ENCODE results near the gene SEC14L3. TPM values are rescaled to one million over a fixed set of nuclear protein-coding genes. Genes with fewer than 3 reads are reported as not detected.

The SEC14L3 gene
- total RNA-seq, 1 donor from 2014 or later = not detected

DNA sequence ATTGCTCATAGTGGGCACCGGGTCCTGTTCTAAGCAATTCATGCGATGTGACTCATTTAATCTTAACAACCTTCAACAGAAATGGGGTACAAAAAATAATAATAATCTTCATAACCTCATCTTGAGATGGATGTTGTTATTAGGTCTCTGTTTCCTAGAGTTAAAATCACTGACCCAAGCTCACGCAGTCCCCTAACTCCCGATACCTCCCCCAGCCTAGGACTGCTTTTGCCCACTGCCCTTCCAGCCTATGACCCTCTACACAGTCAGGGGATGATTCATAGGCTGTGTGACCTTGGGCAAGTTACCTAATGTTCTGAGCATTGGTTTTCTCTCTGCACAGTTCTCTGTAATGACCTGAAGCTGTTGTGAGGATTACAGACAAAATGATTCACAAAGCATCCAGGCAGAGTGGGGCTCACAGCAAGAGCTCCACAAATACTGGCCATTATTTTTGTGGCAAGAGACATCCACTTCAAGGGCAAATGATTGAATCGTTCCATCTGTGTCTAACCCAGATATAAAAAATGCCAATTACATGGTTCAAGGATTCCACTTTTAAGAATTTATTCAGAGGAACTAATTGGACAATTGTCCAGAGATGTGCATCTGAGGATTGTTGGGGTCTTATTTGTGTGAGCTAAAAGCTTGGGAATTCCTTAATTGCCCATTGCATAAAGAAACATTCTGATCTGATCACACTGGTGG, 26.2 kb downstream of the SEC14L3 start:
- no peak for DNase-seq (ENCODE audit: low read depth in 2 of 2)

DNA sequence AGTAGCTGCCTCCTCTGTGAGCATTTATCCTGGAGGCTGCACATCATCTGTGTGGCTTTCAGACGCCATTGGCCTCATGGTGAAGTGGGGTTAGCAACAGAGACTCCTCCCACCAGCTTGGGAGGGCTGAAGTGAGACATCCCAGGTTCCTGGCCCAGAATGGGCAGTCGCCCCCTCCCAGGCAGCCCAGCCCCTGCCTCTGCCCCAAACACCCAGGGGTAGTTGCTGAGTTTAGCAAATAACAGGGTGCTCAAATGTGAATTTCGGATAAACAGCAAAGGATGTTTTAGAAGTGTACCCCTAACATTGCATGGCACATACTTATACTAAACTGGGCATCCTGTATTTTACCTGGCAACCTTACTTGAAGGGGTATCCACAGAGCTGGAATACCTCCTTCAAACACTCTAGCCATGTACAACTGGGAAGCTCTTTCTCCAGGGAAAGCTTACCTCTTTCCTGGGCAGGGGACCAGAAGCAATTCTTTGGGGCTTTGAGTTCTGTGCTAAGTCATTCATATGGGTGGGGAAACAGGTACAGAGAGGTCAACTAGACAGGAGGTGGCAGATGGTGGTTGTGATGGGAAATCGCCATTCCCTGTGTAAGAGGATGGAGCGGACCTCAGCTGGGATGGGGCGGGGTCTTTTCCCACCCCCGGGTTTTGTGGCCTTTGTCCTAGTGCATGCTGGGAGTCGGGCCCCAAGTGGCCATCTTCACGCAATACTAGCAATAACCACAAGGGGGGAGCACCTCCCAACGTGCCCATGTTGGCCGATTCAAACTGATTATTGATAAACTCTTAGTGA, 27.0 kb downstream of the SEC14L3 start:
- DNase-seq (ENCODE audit: low read depth in 2 of 2) = peak; percentile 61 to 73

GRCh38 chr22:30441088-30441487, 30.7 kb downstream of the SEC14L3 start:
- no peak for DNase-seq (ENCODE audit: low read depth in 2 of 2)

GRCh38 chr22:30439836-30440235, 32.0 kb downstream of the SEC14L3 start:
- DNase-seq (ENCODE audit: low read depth in 2 of 2) = no peak

- DNase-seq (ENCODE audit: low read depth in 2 of 2) = no peak
Observed at GRCh38 chr22:30439226-30439625, 32.6 kb downstream of the SEC14L3 start.

GRCh38 chr22:30438559-30438958, 33.3 kb downstream of the SEC14L3 start:
- no peak for DNase-seq (ENCODE audit: low read depth in 2 of 2)

GRCh38 chr22:30436196-30436595, 35.6 kb downstream of the SEC14L3 start:
- no peak for DNase-seq (ENCODE audit: low read depth in 2 of 2)

DNA sequence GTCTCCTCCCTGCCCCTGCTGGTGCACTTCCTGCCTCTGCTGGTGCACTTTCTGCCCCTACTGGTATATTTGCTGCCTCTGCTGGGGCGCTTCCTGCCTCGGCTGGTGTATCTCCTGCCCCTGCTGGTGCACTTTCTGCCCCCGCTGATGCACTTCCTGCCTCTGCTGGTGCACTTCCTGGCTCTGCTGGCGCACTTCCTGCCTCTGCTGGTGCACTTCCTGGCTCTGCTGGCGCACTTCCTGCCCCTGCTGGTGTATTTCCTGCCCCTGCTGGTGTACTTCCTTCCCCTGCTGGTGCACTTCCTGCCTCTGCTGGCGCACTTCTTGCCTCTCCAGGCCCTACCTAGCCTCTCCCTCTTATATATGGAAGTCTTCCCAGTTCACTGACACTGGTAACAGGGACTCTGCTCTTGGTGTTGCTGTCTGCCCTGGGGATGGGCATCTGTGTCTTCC, 36.1 kb downstream of the SEC14L3 start:
- peak in 1 of 2 donors; percentile 68 for DNase-seq (ENCODE audit: low read depth in 2 of 2)

DNA sequence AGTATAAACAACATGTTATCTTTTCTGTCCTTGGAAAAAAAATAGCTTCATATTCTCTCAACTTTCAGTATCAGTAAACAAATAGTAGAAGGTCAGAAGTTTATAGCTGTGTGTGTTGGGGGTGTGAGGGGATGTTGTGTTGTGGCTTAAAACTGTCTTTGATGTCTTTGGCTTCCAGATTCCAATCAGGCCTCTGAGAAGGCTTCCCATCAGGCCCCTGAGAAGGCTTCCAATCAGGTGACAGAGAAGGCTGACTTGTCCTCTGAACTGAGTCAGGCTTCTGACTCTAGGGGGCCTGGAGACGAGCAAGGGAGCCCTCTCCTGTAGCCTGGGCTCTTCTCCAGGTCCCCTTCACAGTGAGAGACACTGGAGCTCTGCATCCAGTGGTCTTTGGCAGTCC, 37.0 kb downstream of the SEC14L3 start:
- DNase-seq (ENCODE audit: low read depth in 2 of 2) = no peak

DNA sequence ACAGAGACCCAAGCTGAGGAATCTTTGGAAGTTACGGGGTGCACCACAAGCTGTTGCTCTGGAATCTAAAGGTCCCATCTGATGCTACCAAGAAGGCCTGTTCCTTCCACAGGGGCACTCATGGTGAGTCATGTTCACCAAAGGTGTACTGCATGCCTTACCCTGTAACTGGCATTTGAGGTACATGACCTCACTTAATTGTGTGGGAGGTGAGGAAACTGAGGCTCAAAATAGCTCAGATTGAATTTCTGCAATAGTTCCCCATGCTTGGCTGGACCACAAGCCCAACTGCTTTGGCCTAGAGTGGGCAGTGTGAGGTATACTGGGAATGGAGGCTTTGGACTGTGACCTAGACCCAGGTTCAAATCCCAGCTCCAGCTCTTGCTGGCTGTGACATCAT, 38.0 kb downstream of the SEC14L3 start:
- DNase-seq (ENCODE audit: low read depth in 2 of 2) = no peak

DNA sequence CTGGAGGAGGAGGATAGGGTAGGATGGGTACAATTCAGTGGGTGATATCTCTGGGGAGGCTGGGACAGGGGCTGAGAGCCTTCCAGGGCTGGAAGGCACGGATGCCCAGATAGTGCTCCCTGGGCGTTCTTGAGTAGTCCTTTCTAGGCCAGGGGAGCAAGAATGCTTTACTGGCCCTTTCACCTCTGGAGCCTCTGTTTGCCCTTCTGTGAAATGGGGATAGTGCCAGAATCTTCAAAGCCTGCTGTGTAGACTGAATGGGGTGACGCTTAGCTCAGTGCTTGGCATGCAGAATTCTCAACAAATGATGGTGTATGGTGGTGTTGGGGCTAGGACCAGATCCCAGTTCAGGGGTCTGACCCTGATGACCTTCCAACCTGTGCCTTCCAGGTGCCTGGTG, 38.6 kb downstream of the SEC14L3 start:
- no peak for DNase-seq (ENCODE audit: low read depth in 2 of 2)

GRCh38 chr22:30432520-30432919, 39.3 kb downstream of the SEC14L3 start:
- no peak for DNase-seq (ENCODE audit: low read depth in 2 of 2)

- DNase-seq (ENCODE audit: low read depth in 2 of 2) = no peak
Observed at GRCh38 chr22:30432096-30432495, 39.7 kb downstream of the SEC14L3 start.

GRCh38 chr22:30430933-30431332, 40.9 kb downstream of the SEC14L3 start:
- DNase-seq (ENCODE audit: low read depth in 2 of 2) = no peak

- DNase-seq (ENCODE audit: low read depth in 2 of 2) = no peak
Observed at GRCh38 chr22:30429887-30430286, 41.9 kb downstream of the SEC14L3 start.

- DNase-seq (ENCODE audit: low read depth in 2 of 2) = no peak
Observed at GRCh38 chr22:30427871-30428270, 43.9 kb downstream of the SEC14L3 start.

DNA sequence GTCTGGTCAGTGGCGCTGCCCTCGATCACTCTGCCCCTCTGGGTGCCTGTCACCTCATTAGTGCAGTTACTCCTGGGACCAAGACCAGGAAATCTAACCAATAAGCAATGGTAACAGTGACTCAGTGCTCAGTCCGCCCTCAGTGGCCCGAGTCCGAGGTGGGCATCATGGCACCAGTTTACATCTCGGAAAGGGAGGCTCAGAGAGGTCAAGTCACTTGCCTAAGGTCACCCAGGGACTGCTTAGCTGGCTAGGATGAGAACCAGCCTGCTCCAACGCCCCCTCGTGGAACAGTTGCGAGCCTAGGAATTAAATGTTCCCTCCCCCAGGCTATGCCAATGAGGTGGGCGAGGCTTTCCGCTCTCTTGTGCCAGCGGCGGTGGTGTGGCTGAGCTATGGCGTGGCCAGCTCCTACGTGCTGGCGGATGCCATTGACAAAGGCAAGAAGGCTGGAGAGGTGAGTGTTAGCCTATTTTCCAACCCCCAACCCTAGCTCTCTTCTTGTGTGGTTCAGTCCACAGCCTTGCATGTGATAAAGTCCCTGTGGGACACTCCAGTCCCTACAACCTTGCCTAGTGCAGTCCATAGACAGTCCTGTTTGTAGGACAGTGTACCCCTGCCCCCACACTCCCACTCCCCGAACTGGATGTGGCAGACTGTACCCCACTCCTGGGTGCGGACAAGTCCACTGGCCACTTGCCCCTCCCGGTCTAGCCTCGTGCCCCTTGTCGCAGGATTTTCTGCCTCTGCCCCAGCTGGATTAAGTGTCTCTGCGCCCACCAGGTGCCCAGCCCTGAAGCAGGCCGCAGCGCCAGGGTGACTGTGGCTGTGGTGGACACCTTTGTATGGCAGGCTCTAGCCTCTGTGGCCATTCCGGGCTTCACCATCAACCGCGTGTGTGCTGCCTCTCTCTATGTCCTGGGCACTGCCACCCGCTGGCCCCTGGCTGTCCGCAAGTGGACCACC, 45.1 kb downstream of the SEC14L3 start:
- peak; percentile 82 to 88 for DNase-seq (ENCODE audit: low read depth in 2 of 2)

DNA sequence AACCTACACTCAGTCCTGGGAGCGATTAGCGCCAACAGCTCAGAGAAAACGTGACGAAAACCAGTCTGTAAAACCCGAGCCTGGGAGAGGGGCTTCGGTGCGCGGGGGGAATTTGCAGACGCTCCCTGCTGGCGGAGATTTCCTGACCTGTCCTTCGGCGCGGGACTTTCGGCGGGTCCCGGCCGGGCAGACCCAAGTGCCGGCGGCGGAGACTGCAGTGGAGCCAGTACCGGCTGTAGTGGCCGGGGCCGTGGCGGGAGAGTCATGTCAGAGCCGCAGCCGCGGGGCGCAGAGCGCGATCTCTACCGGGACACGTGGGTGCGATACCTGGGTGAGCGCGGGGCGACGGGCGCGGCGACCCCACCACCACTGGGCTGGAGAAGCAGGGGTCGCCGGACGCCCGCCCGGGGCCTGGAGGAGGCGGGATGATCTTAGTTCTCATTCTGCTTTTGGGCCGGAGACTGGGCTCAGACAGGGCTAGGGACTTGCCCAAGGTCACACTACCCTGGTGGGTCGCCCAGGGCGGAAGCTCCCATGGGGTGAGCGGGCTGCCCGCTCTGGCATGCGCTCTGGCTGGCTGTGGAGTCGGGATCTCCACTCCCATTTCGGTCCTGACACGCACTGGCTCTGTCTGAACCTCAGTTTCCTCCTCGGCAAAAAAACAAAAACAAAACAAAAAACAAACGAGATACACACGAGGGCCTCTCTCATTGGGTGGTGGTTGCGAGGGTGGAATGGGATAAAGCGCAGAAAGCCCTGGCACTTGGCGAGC, 46.0 kb downstream of the SEC14L3 start, which contains the start of gene MTFP1:
TSS of gene MTFP1 (plus strand) at position 153 of the 772 bp plus-strand sequence. CDS start at position 265, 112 bp downstream.
- DNase-seq (ENCODE audit: low read depth in 2 of 2) = peak; percentile 70 to 73

- no peak for DNase-seq (ENCODE audit: low read depth in 2 of 2)
Observed at GRCh38 chr22:30425327-30425615, 46.5 kb downstream of the SEC14L3 start.

DNA sequence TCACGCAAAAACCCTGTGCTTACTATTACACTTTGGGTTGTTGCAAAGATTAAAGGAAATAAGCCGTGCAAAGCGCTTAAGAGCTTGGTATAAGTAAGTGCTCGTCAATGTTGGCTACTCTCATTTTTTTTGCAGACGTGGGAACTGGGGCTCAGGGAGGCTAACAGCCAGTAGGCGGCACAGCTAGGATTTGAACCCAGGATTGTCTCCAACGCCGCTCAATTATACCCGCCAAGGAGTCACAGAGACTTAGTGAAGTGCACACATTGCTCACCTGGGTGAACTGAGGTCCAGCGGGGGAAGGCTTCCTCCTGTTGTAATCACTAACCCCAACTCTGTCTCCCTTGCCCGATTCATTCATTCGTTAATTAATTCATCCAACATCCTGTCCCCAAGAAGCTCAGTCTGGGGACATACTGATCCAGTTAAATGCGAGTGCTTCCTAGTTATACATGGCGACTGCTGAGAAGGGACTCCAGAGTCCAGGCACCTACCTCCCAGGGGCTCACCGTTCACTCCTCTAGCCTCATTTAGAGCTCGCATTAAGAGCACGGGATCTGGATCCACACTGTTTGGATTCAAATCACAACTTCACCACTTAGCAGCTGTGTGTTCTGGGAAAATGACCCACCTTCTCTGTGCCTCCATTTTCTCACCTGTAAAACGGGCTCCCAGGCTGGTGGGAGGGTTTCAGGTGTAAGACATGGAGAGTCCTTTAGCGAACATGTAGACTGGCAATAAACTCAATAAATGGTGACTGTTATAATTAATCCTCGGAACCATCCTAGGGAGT, 47.1 kb downstream of the SEC14L3 start:
- peak in 1 of 2 donors; percentile 38 for DNase-seq (ENCODE audit: low read depth in 2 of 2)

Measured in lung microvascular endothelial cell (primary cell).